OCI-LY7 (cell line): ENCODE measurements around the gene GLYATL2. TPM values are rescaled to one million over a fixed set of nuclear protein-coding genes. Genes with fewer than 3 reads are reported as not detected.

Experiments
- BruUV-seq: library from RNA; stranded (reverse); fragments of 400-500 nt; replicated peaks from 2 replicates; lab custom pipeline; 2021; lab: Mats Ljungman, UMichigan
- CTCF ChIA-PET: fragments of 300-600 bp; sonication (Branson Sonifier 250); formaldehyde crosslinking; loops from one replicate; lab custom pipeline; 2022; ENCODE audit warnings: antibody characterized with exemption; ENCODE audit not compliant: unreplicated experiment; lab: Charles Lee
- POLR2A ChIA-PET: fragments of 300-600 bp; sonication (Branson Sonifier 250); formaldehyde crosslinking; loops from one replicate; lab custom pipeline; 2022; ENCODE audit warnings: antibody characterized with exemption; lab: Charles Lee
- DNase-seq: peaks from one replicate; pipeline ENCODE4 v3.0.0-alpha.2; 2015; ENCODE audit warnings: low spot score
- H2AFZ ChIP-seq: fragments of 200-600 bp; sonication (generic), shearing (Covaris generic); 2 replicates; pipeline ENCODE4 v1.6.1; 2014; ENCODE audit warnings: mild to moderate bottlenecking, antibody characterized with exemption, low read length, moderate library complexity
- H3K27ac ChIP-seq: fragments of 200-600 bp; sonication (generic); 2 replicates; pipeline ENCODE4 v1.5.1; 2014; ENCODE audit warnings: mixed run types, low read depth, mild to moderate bottlenecking, moderate library complexity, low read length, inconsistent platforms; ENCODE audit not compliant: poor library complexity, severe bottlenecking
- H3K36me3 ChIP-seq: fragments of 200-600 bp; sonication (generic); 2 replicates; pipeline ENCODE4 v1.6.1; 2014; ENCODE audit warnings: mild to moderate bottlenecking, antibody characterized with exemption, low read length, moderate library complexity, mixed read lengths; ENCODE audit not compliant: insufficient read depth
- H3K4me1 ChIP-seq: fragments of 200-600 bp; sonication (generic); 2 replicates; pipeline ENCODE4 v1.5.1; 2014; ENCODE audit warnings: mild to moderate bottlenecking, low read length; ENCODE audit not compliant: insufficient read depth, poor library complexity, severe bottlenecking
- H3K4me2 ChIP-seq: fragments of 200-600 bp; sonication (generic); 2 replicates; pipeline ENCODE4 v1.6.1; 2014; ENCODE audit warnings: mild to moderate bottlenecking, low read length
- H3K4me3 ChIP-seq: fragments of 200-600 bp; sonication (generic); 2 replicates; pipeline ENCODE4 v1.5.1; 2014; ENCODE audit warnings: mild to moderate bottlenecking, low read depth, low read length; ENCODE audit not compliant: poor library complexity, severe bottlenecking
- H3K79me2 ChIP-seq: fragments of 200-600 bp; sonication (generic); 2 replicates; pipeline ENCODE4 v1.6.1; 2016; ENCODE audit warnings: low read depth, mild to moderate bottlenecking, low read length, moderate library complexity, mixed read lengths; ENCODE audit not compliant: insufficient read depth
- H3K9me2 ChIP-seq: fragments of 200-600 bp; sonication (generic); 2 replicates; pipeline ENCODE4 v1.6.1; 2016; ENCODE audit warnings: mild to moderate bottlenecking, low read length, mixed read lengths; ENCODE audit not compliant: insufficient read depth
- H3K9me3 ChIP-seq: fragments of 200-600 bp; sonication (generic); 2 replicates; pipeline ENCODE4 v1.6.1; 2014; ENCODE audit warnings: mild to moderate bottlenecking, mixed run types, low read length, mixed read lengths
- H4K20me1 ChIP-seq: fragments of 200-600 bp; sonication (generic); 2 replicates; pipeline ENCODE4 v1.6.1; 2014; ENCODE audit warnings: mild to moderate bottlenecking, antibody characterized with exemption, low read length, moderate library complexity, mixed read lengths; ENCODE audit not compliant: insufficient read depth
- EZH2phosphoT487 ChIP-seq: fragments of 200-600 bp; sonication (generic); IDR thresholded peaks from 2 replicates; pipeline ENCODE4 v1.6.1; 2018; ENCODE audit warnings: low read depth, borderline replicate concordance, mild to moderate bottlenecking, mixed run types, antibody characterized with exemption, low read length, moderate library complexity, mixed read lengths
- intact Hi-C: fragments of 100-400 bp; cut with micrococcal nuclease; formaldehyde crosslinking; loops from one replicate; pipeline ENCODE4 v1.10.0; 2022; ENCODE audit not compliant: unreplicated experiment
- total RNA-seq, 2 experiments: library from RNA; depleted of rRNA in 1 of 2; stranded (reverse); fragments of >200 nt in 1 of 2; shearing (Covaris generic) in 1 of 2; gene quantifications; 2 replicates each; pipeline ENCODE4 v1.2.3, GENCODE V29; 2014 to 2022
- TF ChIP-seq, protein P1 (sequence below): fragments of 200-600 bp; sonication (generic); conservative IDR thresholded peaks from 2 replicates; pipeline ENCODE4 v1.5.1; 2014; ENCODE audit warnings: mild to moderate bottlenecking, antibody characterized with exemption, low read length, moderate library complexity, mixed read lengths

GLYATL2 gene
- total RNA-seq, 2 experiments from 2014 or later = not detected

DNA sequence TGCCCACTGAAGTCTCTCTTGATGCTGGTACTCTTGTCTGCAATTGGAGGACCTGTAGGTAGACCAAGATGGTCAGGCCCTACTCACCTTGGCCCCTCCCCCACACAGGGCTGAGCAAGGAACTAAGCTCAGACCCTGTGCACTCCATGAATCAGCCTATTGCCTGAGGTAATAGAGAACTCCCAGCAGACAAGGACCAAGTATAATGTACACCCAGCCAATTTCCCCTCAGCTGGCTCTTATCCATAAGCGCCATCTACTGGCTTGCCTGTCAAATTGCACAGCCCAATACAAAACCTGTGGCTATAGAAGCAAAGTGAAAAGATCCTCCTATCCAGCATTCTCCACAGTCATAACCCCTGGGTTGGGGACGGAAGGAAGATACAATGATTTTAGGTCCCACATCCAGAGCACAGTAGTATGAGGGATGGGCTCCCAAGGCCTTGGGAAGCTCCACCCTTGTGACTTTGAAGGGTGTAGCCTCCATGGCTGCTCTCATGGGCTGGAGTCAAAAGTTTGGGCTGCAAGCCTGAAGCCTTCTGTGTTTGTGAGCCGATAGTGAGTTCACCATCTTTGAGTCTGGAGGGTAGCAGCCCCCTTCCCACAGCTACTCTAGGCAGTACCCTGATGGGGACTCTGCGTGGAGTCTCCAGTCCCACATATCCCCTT is 56.0 kb downstream of the GLYATL2 start:
- ChIA-PET POLR2A (no interaction called here), CTCF (interaction anchor here (0.6 kb wide), 1 partner anchor 628 kb away, joined by 3 read pairs; no protein-coding TSS in a partner anchor)
- no peaks in the 10 kb centered on the region for H4K20me1 ChIP-seq
- no peak overlapping the region for H3K4me3 ChIP-seq
- peak; percentile 66 for DNase-seq
- TF ChIP-seq EZH2phosphoT487 = no peak
- TF ChIP-seq, protein P1, sequence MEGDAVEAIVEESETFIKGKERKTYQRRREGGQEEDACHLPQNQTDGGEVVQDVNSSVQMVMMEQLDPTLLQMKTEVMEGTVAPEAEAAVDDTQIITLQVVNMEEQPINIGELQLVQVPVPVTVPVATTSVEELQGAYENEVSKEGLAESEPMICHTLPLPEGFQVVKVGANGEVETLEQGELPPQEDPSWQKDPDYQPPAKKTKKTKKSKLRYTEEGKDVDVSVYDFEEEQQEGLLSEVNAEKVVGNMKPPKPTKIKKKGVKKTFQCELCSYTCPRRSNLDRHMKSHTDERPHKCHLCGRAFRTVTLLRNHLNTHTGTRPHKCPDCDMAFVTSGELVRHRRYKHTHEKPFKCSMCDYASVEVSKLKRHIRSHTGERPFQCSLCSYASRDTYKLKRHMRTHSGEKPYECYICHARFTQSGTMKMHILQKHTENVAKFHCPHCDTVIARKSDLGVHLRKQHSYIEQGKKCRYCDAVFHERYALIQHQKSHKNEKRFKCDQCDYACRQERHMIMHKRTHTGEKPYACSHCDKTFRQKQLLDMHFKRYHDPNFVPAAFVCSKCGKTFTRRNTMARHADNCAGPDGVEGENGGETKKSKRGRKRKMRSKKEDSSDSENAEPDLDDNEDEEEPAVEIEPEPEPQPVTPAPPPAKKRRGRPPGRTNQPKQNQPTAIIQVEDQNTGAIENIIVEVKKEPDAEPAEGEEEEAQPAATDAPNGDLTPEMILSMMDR = peak; percentile 92
- no peaks in the 10 kb centered on the region for H3K36me3 ChIP-seq
- no peaks in the 10 kb centered on the region for H3K79me2 ChIP-seq
- H3K9me2 ChIP-seq = no peaks in the 10 kb centered on the region
- no peak overlapping the region for H3K4me2 ChIP-seq
- intact Hi-C loops = loop anchor here (5.0 kb wide), 3 partner anchors 136 to 349 kb away; partner anchors contain the start of genes LPXN and ZFP91
- no peaks in the 10 kb centered on the region for H3K4me1 ChIP-seq
- no peak overlapping the region for H2AFZ ChIP-seq
- peaks cover 10% of the 10 kb centered on the region for H3K9me3 ChIP-seq
- BruUV-seq = no TSS peak
- H3K27ac ChIP-seq = no peak overlapping the region

DNA sequence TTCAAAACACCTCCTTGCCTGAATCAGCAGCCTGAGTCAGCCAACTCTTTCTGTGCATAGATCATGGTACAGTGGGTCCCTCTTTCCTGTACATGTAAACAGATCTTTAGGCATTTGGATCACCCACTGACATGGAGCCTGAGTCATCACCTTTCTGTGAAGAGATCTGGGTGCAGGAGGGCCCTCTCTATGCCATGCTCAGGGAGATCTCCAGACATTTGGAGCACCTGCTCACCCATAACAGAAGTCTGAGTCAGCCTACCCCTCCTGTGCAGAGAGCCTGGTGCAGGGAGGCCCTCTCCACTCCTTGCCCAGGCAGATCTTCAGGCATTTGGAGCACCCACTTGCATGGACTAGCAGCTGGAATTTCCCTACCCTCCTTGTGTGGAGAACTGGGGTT is 56.6 kb downstream of the GLYATL2 start:
- Histone ChIP-seq H3K9me2 (no peaks in the 10 kb centered on the region), H3K27ac (no peak overlapping the region), H3K4me1 (no peaks in the 10 kb centered on the region), H3K4me3 (no peak overlapping the region), H3K9me3 (peaks cover 4% of the 10 kb centered on the region), H3K36me3 (no peaks in the 10 kb centered on the region), H4K20me1 (no peaks in the 10 kb centered on the region), H3K4me2 (no peak overlapping the region), H3K79me2 (no peaks in the 10 kb centered on the region), H2AFZ (no peak overlapping the region)
- POLR2A ChIA-PET = no interaction called here
- CTCF ChIA-PET = interaction anchor here (0.6 kb wide), 1 partner anchor 628 kb away, joined by 3 read pairs; no protein-coding TSS in a partner anchor
- intact Hi-C loops = loop anchor here (5.0 kb wide), 3 partner anchors 136 to 349 kb away; partner anchors contain the start of genes LPXN and ZFP91
- no peak for DNase-seq
- TF ChIP-seq, protein P1 = no peak
- no peak for TF ChIP-seq EZH2phosphoT487
- no TSS peak for BruUV-seq

DNA sequence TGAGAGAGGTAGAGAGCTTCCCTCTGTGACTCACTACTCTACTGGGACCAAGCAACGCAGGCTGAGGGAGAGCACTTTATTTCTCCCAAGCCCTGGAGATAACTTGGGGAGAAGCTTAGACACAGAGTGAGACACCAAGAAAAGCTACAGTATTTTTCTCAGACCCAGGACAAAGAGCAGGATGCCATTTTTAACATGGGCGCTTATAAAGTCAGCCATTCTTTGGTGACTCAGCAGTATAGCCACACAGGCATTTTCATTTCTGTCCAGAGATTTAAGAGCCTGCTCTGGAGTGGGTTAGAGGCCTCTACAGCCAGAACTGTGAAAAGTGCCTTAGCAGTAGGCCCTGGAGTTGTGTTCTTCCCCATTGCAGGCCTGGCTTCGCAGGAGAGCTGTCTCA is 57.8 kb downstream of the GLYATL2 start:
- Histone ChIP-seq H3K9me2 (no peaks in the 10 kb centered on the region), H3K4me3 (no peak overlapping the region), H4K20me1 (no peaks in the 10 kb centered on the region), H2AFZ (no peak overlapping the region), H3K79me2 (no peaks in the 10 kb centered on the region), H3K27ac (no peak overlapping the region), H3K4me2 (no peak overlapping the region), H3K4me1 (no peaks in the 10 kb centered on the region), H3K36me3 (no peaks in the 10 kb centered on the region), H3K9me3 (no peaks in the 10 kb centered on the region)
- no TSS peak for BruUV-seq
- TF ChIP-seq EZH2phosphoT487 = no peak
- TF ChIP-seq, protein P1 = no peak
- intact Hi-C loops = loop anchor here (5.0 kb wide), 3 partner anchors 134 to 351 kb away; partner anchors contain the start of genes LPXN and ZFP91
- DNase-seq = no peak
- POLR2A ChIA-PET = interaction anchor here (0.7 to 1.2 kb wide), 2 partner anchors 27 to 158 kb away, joined by 4 read pairs; no protein-coding TSS in a partner anchor
- CTCF ChIA-PET = interaction anchor here (0.6 kb wide), 1 partner anchor 744 kb away, joined by 3 read pairs; no protein-coding TSS in a partner anchor
